Measurements from ENCODE around the gene RBFOX1.

GRCh38 chr16:7420843-7421242 is 88.2 kb downstream of the RBFOX1 start:
- TF ChIP-seq POLR2A (IDR thresholded peaks at IDR 0.05) (no peak), POLR2AphosphoS5 (IDR thresholded peaks at IDR 0.05) (no peak), EP300 (IDR thresholded peaks at IDR 0.05) (no peak)
- TF ChIP-seq, protein P1, sequence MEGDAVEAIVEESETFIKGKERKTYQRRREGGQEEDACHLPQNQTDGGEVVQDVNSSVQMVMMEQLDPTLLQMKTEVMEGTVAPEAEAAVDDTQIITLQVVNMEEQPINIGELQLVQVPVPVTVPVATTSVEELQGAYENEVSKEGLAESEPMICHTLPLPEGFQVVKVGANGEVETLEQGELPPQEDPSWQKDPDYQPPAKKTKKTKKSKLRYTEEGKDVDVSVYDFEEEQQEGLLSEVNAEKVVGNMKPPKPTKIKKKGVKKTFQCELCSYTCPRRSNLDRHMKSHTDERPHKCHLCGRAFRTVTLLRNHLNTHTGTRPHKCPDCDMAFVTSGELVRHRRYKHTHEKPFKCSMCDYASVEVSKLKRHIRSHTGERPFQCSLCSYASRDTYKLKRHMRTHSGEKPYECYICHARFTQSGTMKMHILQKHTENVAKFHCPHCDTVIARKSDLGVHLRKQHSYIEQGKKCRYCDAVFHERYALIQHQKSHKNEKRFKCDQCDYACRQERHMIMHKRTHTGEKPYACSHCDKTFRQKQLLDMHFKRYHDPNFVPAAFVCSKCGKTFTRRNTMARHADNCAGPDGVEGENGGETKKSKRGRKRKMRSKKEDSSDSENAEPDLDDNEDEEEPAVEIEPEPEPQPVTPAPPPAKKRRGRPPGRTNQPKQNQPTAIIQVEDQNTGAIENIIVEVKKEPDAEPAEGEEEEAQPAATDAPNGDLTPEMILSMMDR (IDR thresholded peaks at IDR 0.05): no peak
